Measurements from ENCODE around the gene PPP6R2.

PPP6R2 gene

DNA sequence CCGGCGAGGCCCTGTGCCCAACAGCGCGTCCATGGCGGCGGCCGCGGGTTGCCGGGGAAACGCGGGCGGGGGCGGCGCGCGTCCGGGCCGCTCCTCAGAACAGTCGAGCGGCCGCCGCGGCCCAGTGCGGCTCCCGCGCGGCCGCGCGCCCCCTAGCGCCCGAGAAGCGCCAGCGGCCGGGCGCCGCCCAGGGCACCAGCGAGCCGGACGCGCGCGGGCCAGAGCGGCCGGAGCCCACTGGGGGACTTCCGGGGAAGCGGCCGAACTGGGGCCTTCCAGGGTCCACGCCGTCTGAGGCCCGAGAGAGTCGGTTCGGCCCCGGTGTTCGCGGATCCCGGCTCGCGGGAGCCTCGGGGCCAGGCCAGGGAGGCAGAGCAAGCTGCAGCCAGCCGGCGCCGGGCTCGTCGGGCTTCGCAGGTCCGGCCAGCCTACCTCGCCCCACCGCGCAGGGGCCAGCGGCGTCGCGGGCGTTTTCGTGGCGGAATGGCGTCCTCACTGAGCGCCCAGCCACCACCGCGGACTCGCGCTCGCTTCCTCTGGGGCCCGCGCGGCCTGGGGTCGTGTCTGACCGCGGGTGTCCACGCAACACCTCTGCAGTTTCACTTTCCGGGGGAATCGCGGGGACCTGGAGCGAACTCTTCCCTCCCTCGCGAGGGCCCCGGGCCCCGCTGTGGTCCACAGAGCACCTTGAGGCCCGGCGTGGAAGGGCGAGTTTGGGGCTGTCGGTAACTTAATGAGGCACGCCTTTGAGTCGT lies 16.0 kb upstream of the PPP6R2 start, which contains the start of gene DENND6B (continued):
- TF ChIP-seq ZNF449 (tag by site-specific recombination; IDR thresholded peaks at IDR 0.05) = peak; percentile 39; the same call in 1 of the 2 replicates
- no peak for TF ChIP-seq ZFP3 (tag by site-specific recombination; IDR thresholded peaks at IDR 0.05; ENCODE audit: low read depth)
- no peak for TF ChIP-seq ZNF514 (tag by site-specific recombination; IDR thresholded peaks at IDR 0.05)
- no peak for TF ChIP-seq SCRT2 (tag by site-specific recombination; IDR thresholded peaks at IDR 0.05)
- TF ChIP-seq ZFP41 (tag by site-specific recombination; IDR thresholded peaks at IDR 0.05; ENCODE audit: borderline replicate concordance) = no peak
- TF ChIP-seq ZNF19 (tag by site-specific recombination; IDR thresholded peaks at IDR 0.05; ENCODE audit: low read depth) = no peak
- TF ChIP-seq ZNF510 (tag by site-specific recombination; IDR thresholded peaks at IDR 0.05; ENCODE audit: insufficient replicate concordance) = no peak
- no peak for TF ChIP-seq ZNF629 (tag by site-specific recombination; IDR thresholded peaks at IDR 0.05)
- TF ChIP-seq ZNF132 (tag by site-specific recombination; IDR thresholded peaks at IDR 0.05; ENCODE audit: borderline replicate concordance) = no peak
- TF ChIP-seq ZNF302 (tag by site-specific recombination; IDR thresholded peaks at IDR 0.05; ENCODE audit: low read depth) = no peak
- TF ChIP-seq, protein P1, sequence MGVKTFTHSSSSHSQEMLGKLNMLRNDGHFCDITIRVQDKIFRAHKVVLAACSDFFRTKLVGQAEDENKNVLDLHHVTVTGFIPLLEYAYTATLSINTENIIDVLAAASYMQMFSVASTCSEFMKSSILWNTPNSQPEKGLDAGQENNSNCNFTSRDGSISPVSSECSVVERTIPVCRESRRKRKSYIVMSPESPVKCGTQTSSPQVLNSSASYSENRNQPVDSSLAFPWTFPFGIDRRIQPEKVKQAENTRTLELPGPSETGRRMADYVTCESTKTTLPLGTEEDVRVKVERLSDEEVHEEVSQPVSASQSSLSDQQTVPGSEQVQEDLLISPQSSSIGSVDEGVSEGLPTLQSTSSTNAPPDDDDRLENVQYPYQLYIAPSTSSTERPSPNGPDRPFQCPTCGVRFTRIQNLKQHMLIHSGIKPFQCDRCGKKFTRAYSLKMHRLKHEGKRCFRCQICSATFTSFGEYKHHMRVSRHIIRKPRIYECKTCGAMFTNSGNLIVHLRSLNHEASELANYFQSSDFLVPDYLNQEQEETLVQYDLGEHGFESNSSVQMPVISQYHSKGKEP (tag by site-specific recombination; IDR thresholded peaks at IDR 0.05) = no peak
- TF ChIP-seq, protein P2, sequence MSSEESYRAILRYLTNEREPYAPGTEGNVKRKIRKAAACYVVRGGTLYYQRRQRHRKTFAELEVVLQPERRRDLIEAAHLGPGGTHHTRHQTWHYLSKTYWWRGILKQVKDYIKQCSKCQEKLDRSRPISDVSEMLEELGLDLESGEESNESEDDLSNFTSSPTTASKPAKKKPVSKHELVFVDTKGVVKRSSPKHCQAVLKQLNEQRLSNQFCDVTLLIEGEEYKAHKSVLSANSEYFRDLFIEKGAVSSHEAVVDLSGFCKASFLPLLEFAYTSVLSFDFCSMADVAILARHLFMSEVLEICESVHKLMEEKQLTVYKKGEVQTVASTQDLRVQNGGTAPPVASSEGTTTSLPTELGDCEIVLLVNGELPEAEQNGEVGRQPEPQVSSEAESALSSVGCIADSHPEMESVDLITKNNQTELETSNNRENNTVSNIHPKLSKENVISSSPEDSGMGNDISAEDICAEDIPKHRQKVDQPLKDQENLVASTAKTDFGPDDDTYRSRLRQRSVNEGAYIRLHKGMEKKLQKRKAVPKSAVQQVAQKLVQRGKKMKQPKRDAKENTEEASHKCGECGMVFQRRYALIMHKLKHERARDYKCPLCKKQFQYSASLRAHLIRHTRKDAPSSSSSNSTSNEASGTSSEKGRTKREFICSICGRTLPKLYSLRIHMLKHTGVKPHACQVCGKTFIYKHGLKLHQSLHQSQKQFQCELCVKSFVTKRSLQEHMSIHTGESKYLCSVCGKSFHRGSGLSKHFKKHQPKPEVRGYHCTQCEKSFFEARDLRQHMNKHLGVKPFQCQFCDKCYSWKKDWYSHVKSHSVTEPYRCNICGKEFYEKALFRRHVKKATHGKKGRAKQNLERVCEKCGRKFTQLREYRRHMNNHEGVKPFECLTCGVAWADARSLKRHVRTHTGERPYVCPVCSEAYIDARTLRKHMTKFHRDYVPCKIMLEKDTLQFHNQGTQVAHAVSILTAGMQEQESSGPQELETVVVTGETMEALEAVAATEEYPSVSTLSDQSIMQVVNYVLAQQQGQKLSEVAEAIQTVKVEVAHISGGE (tag by site-specific recombination; conservative IDR thresholded peaks at IDR 0.05; ENCODE audit: low read depth) = peak; percentile 62
- TF ChIP-seq, protein P3, sequence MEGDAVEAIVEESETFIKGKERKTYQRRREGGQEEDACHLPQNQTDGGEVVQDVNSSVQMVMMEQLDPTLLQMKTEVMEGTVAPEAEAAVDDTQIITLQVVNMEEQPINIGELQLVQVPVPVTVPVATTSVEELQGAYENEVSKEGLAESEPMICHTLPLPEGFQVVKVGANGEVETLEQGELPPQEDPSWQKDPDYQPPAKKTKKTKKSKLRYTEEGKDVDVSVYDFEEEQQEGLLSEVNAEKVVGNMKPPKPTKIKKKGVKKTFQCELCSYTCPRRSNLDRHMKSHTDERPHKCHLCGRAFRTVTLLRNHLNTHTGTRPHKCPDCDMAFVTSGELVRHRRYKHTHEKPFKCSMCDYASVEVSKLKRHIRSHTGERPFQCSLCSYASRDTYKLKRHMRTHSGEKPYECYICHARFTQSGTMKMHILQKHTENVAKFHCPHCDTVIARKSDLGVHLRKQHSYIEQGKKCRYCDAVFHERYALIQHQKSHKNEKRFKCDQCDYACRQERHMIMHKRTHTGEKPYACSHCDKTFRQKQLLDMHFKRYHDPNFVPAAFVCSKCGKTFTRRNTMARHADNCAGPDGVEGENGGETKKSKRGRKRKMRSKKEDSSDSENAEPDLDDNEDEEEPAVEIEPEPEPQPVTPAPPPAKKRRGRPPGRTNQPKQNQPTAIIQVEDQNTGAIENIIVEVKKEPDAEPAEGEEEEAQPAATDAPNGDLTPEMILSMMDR (tag by site-specific recombination; IDR thresholded peaks at IDR 0.05) = no peak
- TF ChIP-seq ZNF311 (tag by site-specific recombination; IDR thresholded peaks at IDR 0.05; ENCODE audit: borderline replicate concordance) = no peak
- peak; percentile 86 for TF ChIP-seq ZSCAN30 (tag by site-specific recombination; IDR thresholded peaks at IDR 0.05)
- TF ChIP-seq ZNF274 (IDR thresholded peaks at IDR 0.05; ENCODE audit: low read length) = no peak
- no peak for TF ChIP-seq ZNF274 (tag by site-specific recombination; IDR thresholded peaks at IDR 0.05; ENCODE audit: borderline replicate concordance)
- TF ChIP-seq, protein P4, sequence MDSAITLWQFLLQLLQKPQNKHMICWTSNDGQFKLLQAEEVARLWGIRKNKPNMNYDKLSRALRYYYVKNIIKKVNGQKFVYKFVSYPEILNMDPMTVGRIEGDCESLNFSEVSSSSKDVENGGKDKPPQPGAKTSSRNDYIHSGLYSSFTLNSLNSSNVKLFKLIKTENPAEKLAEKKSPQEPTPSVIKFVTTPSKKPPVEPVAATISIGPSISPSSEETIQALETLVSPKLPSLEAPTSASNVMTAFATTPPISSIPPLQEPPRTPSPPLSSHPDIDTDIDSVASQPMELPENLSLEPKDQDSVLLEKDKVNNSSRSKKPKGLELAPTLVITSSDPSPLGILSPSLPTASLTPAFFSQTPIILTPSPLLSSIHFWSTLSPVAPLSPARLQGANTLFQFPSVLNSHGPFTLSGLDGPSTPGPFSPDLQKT (IDR thresholded peaks at IDR 0.05; ENCODE audit: borderline replicate concordance, low read depth, low read length) = no peak; the same call in 1 of the 2 replicates
- TF ChIP-seq, protein P5, sequence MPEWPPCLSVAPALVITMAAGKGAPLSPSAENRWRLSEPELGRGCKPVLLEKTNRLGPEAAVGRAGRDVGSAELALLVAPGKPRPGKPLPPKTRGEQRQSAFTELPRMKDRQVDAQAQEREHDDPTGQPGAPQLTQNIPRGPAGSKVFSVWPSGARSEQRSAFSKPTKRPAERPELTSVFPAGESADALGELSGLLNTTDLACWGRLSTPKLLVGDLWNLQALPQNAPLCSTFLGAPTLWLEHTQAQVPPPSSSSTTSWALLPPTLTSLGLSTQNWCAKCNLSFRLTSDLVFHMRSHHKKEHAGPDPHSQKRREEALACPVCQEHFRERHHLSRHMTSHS (tag by site-specific recombination; IDR thresholded peaks at IDR 0.05) = no peak
- TF ChIP-seq KLF17 (tag by site-specific recombination; IDR thresholded peaks at IDR 0.05) = peak; percentile 48; the same call in 1 of the 2 replicates
- TF ChIP-seq ZNF501 (tag by site-specific recombination; IDR thresholded peaks at IDR 0.05) = no peak
- TF ChIP-seq, protein P6, sequence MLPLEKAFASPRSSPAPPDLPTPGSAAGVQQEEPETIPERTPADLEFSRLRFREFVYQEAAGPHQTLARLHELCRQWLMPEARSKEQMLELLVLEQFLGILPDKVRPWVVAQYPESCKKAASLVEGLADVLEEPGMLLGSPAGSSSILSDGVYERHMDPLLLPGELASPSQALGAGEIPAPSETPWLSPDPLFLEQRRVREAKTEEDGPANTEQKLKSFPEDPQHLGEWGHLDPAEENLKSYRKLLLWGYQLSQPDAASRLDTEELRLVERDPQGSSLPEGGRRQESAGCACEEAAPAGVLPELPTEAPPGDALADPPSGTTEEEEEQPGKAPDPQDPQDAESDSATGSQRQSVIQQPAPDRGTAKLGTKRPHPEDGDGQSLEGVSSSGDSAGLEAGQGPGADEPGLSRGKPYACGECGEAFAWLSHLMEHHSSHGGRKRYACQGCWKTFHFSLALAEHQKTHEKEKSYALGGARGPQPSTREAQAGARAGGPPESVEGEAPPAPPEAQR (tag by site-specific recombination; IDR thresholded peaks at IDR 0.05) = no peak
- TF ChIP-seq WT1 (tag by site-specific recombination; IDR thresholded peaks at IDR 0.05) = no peak
- 0 out of 2 replicates have a peak, but pooled peaks have one; percentile 19 for TF ChIP-seq GLIS2 (tag by site-specific recombination; IDR thresholded peaks at IDR 0.05)
